GM21786 (cell line): ENCODE data around the gene CFAP61.
"Not testable (repeated sequence)": the region's sequence is repeated elsewhere in the genome, so short reads cannot be mapped to it uniquely, and the experiment has no call there.

ENCODE experiments used
- ATAC-seq: cut with Tn5 transposase; IDR thresholded peaks from one replicate; pipeline ENCODE4 v1.9.1; 2021; ENCODE audit not compliant: unreplicated experiment

Gene CFAP61

GRCh38 chr20:20206788-20207187 is 154.5 kb downstream of the CFAP61 start:
- ATAC-seq, result peak; percentile 89

- no peak for ATAC-seq
Measured at GRCh38 chr20:20207291-20207690, 155.0 kb downstream of the CFAP61 start.

- ATAC-seq, result peak; percentile 52
Measured at GRCh38 chr20:20207872-20208271, 155.5 kb downstream of the CFAP61 start.

- ATAC-seq, result no peak
Measured at GRCh38 chr20:20209684-20210083, 157.4 kb downstream of the CFAP61 start.

- no peak for ATAC-seq
Measured at GRCh38 chr20:20210327-20210726, 158.0 kb downstream of the CFAP61 start.

- ATAC-seq, result no peak
Measured at GRCh38 chr20:20210943-20211273, 158.6 kb downstream of the CFAP61 start.

- ATAC-seq, result no peak
Measured at GRCh38 chr20:20211274-20211987, 159.1 kb downstream of the CFAP61 start.

GRCh38 chr20:20211988-20212518 is 159.7 kb downstream of the CFAP61 start:
- ATAC-seq, result no peak

GRCh38 chr20:20212675-20213096 is 160.4 kb downstream of the CFAP61 start:
- no peak for ATAC-seq

- ATAC-seq, result no peak
Measured at GRCh38 chr20:20213526-20214121, 161.3 kb downstream of the CFAP61 start.

GRCh38 chr20:20214757-20215275 is 162.5 kb downstream of the CFAP61 start:
- ATAC-seq, result no peak

GRCh38 chr20:20215976-20216727 is 163.8 kb downstream of the CFAP61 start:
- no peak for ATAC-seq

GRCh38 chr20:20216941-20217340 is 164.6 kb downstream of the CFAP61 start:
- no peak for ATAC-seq

- no peak for ATAC-seq
Measured at GRCh38 chr20:20217621-20218020, 165.3 kb downstream of the CFAP61 start.

GRCh38 chr20:20218106-20218505 is 165.8 kb downstream of the CFAP61 start:
- not testable (repeated sequence) for ATAC-seq

GRCh38 chr20:20219016-20219415 is 166.7 kb downstream of the CFAP61 start:
- no peak for ATAC-seq

GRCh38 chr20:20220134-20220533 is 167.8 kb downstream of the CFAP61 start:
- ATAC-seq, result no peak

- ATAC-seq, result no peak
Measured at GRCh38 chr20:20223981-20224380, 171.6 kb downstream of the CFAP61 start.

GRCh38 chr20:20224806-20225205 is 172.5 kb downstream of the CFAP61 start:
- no peak for ATAC-seq

GRCh38 chr20:20225325-20226043 is 173.2 kb downstream of the CFAP61 start:
- ATAC-seq, result no peak

GRCh38 chr20:20226554-20226953 is 174.2 kb downstream of the CFAP61 start:
- ATAC-seq, result no peak
